GM21619 (cell line): Measurements from ENCODE around the gene TSPAN11.
"Not testable (repeated sequence)": the region's sequence is repeated elsewhere in the genome, so short reads cannot be mapped to it uniquely, and the experiment has no call there.

Experiments
- ATAC-seq: cut with Tn5 transposase; IDR thresholded peaks from one replicate; pipeline ENCODE4 v1.9.1; 2021; ENCODE audit not compliant: unreplicated experiment

Gene TSPAN11

GRCh38 chr12:31000751-31001150, 74.2 kb downstream of the TSPAN11 start:
- ATAC-seq: no peak

- ATAC-seq: no peak
Measured at GRCh38 chr12:31001581-31002360, 75.2 kb downstream of the TSPAN11 start.

- ATAC-seq: no peak
Measured at GRCh38 chr12:31002361-31002725, 75.8 kb downstream of the TSPAN11 start.

- peak; percentile 54 for ATAC-seq
Measured at GRCh38 chr12:31002999-31003398, 76.5 kb downstream of the TSPAN11 start.

GRCh38 chr12:31003861-31004640, 77.5 kb downstream of the TSPAN11 start:
- no peak for ATAC-seq

GRCh38 chr12:31004666-31005065, 78.1 kb downstream of the TSPAN11 start:
- ATAC-seq: no peak

GRCh38 chr12:31005256-31005943, 78.9 kb downstream of the TSPAN11 start:
- ATAC-seq: no peak

- ATAC-seq: no peak
Measured at GRCh38 chr12:31005944-31006361, 79.4 kb downstream of the TSPAN11 start.

GRCh38 chr12:31006416-31007152, 80.0 kb downstream of the TSPAN11 start:
- ATAC-seq: no peak

- no peak for ATAC-seq
Measured at GRCh38 chr12:31007153-31007495, 80.6 kb downstream of the TSPAN11 start.

GRCh38 chr12:31007636-31008175, 81.2 kb downstream of the TSPAN11 start:
- no peak for ATAC-seq

GRCh38 chr12:31008241-31008761, 81.8 kb downstream of the TSPAN11 start:
- no peak for ATAC-seq

- no peak for ATAC-seq
Measured at GRCh38 chr12:31008961-31009840, 82.7 kb downstream of the TSPAN11 start.

- no peak for ATAC-seq
Measured at GRCh38 chr12:31009976-31010375, 83.4 kb downstream of the TSPAN11 start.

- ATAC-seq: no peak
Measured at GRCh38 chr12:31011336-31011735, 84.8 kb downstream of the TSPAN11 start.

GRCh38 chr12:31011746-31012566, 85.4 kb downstream of the TSPAN11 start:
- ATAC-seq: no peak

- ATAC-seq: not testable (repeated sequence)
Measured at GRCh38 chr12:31012567-31012891, 86.0 kb downstream of the TSPAN11 start.

- ATAC-seq: no peak
Measured at GRCh38 chr12:31015215-31015614, 88.7 kb downstream of the TSPAN11 start.

- no peak for ATAC-seq
Measured at GRCh38 chr12:31016057-31016456, 89.5 kb downstream of the TSPAN11 start.
